Measurements from ENCODE around the gene MYL6B. TPM values are rescaled to one million over a fixed set of nuclear protein-coding genes. Genes with fewer than 3 reads are reported as not detected.

Gene MYL6B
- total RNA-seq, 1 experiment from 2014 or later, result 66.5 TPM

GRCh38 chr12:56117778-56118687 lies 34.4 kb upstream of the MYL6B start, which contains the start of gene ZC3H10:
Gene ZC3H10, plus strand, starts transcription at chr12:56118266. Its CDS starts 2,297 bp downstream, at chr12:56120563.
- in situ Hi-C loops (cut with HindIII; ENCODE audit: low pct_unique_long_range_greater_than_20kb, low sequenced_read_pairs), result no loop called here
- DNase-seq (ENCODE audit: low read depth, low spot score), result peak; percentile 100

More at GRCh38 chr12:56117778-56118687, 34.4 kb upstream of the MYL6B start, which contains the start of gene ZC3H10:
- H3K27ac ChIP-seq (ENCODE audit: low read length), result peak within 1 kb of the TSS; percentile 95
- intact Hi-C loops (cut with micrococcal nuclease; ENCODE audit: unreplicated experiment), result loop anchor here (5.0 to 10.0 kb wide), 2 partner anchors 39 to 73 kb away; partner anchors contain the start of genes MYL6 and RPS26
- BruUV-seq (replicated peaks), result no TSS peak
- H3K9me3 ChIP-seq (ENCODE audit: control insufficient read depth, insufficient read depth, low read depth, low read length), result no peaks in the 10 kb centered on the region
- no peak; a peak in 1 of 4 replicates for TF ChIP-seq REST (IDR thresholded peaks at IDR 0.05; ENCODE audit: insufficient read depth in 1 of 2, low read depth in 2 of 2, low read length in 1 of 2)
- peak; percentile 72 for TF ChIP-seq CTCF (IDR thresholded peaks at IDR 0.05)
- peak; percentile 98; the same call in 1 of the 2 replicates for TF ChIP-seq SIN3A (IDR thresholded peaks at IDR 0.05; ENCODE audit: borderline replicate concordance, insufficient read depth, low read depth, low read length)
- TF ChIP-seq TCF7L2 (IDR thresholded peaks at IDR 0.05; ENCODE audit: low read depth, low read length), result peak; percentile 68
- peak; percentile 100 for TF ChIP-seq POLR2AphosphoS5 (IDR thresholded peaks at IDR 0.05; ENCODE audit: low read depth, low read length)
- peaks cover 12% of the 10 kb centered on the region for H3K36me3 ChIP-seq (ENCODE audit: control insufficient read depth, insufficient read depth, low read length)
- ATAC-seq, result peak; percentile 90
- no peaks in the 10 kb centered on the region for H3K27me3 ChIP-seq (ENCODE audit: control insufficient read depth, insufficient read depth, low read length)
- CTCF ChIA-PET, result interaction anchor here (1.0 to 1.6 kb wide), 4 partner anchors 10 to 72 kb away, joined by 3 to 14 read pairs (median 5); partner anchors contain the start of genes ESYT1 and SMARCC2
- H3K4me3 ChIP-seq (ENCODE audit: low read depth in 2 of 2, low read length in 2 of 2), result peak within 1 kb of the TSS; percentile 69 to 100
- H3K4me1 ChIP-seq (ENCODE audit: control insufficient read depth, insufficient read depth, low read length), result peaks cover 30% of the 10 kb centered on the region
- POLR2A ChIA-PET, result interaction anchor here (0.6 to 1.2 kb wide), 5 partner anchors 10 to 71 kb away, joined by 3 to 8 read pairs (median 3); partner anchors contain the start of genes ESYT1, MYL6 and SMARCC2

Measured in Panc1 (cell line).